NCI-H524 (cell line): ENCODE data around the gene FOXI3.

Source experiments
- DNase-seq, 2 experiments: peaks; one replicate each; lab custom pipeline; 2025; lab: John Stamatoyannopoulos, UW

The FOXI3 gene

GRCh38 chr2:88452565-88452905, at the start of gene FOXI3:
Gene FOXI3, minus strand, starts transcription at chr2:88452693. Its CDS starts 158 bp downstream, at chr2:88452535.
- peak in 1 of 2 experiments; percentile 19 for DNase-seq

- DNase-seq = no peak
Measured at GRCh38 chr2:88500691-88501090, 48.2 kb upstream of the FOXI3 start.

- DNase-seq = no peak
Measured at GRCh38 chr2:88499204-88499603, 46.7 kb upstream of the FOXI3 start.

- DNase-seq = no peak
Measured at GRCh38 chr2:88493481-88493880, 41.0 kb upstream of the FOXI3 start.

- DNase-seq = no peak
Measured at GRCh38 chr2:88492002-88492401, 39.5 kb upstream of the FOXI3 start.

- DNase-seq = no peak
Measured at GRCh38 chr2:88489181-88489580, 36.7 kb upstream of the FOXI3 start.

GRCh38 chr2:88483200-88483599, 30.7 kb upstream of the FOXI3 start:
- DNase-seq = no peak

- DNase-seq = peak in 1 of 2 experiments; percentile 39
Measured at GRCh38 chr2:88481691-88482336, 29.3 kb upstream of the FOXI3 start.

GRCh38 chr2:88472811-88473210, 20.3 kb upstream of the FOXI3 start:
- no peak for DNase-seq

GRCh38 chr2:88471083-88471942, 18.8 kb upstream of the FOXI3 start:
- no peak for DNase-seq

GRCh38 chr2:88469202-88470114, 17.0 kb upstream of the FOXI3 start:
- no peak for DNase-seq

- DNase-seq = no peak
Measured at GRCh38 chr2:88464153-88464552, 11.7 kb upstream of the FOXI3 start.

- no peak for DNase-seq
Measured at GRCh38 chr2:88458633-88459032, 6.1 kb upstream of the FOXI3 start.

- DNase-seq = peak; percentile 16 to 42
Measured at GRCh38 chr2:88452980-88453582, 588 bp upstream of the FOXI3 start.

GRCh38 chr2:88451811-88452564, 505 bp downstream of the FOXI3 start:
- peak in 1 of 2 experiments; percentile 20 for DNase-seq

GRCh38 chr2:88450925-88451810, 1.3 kb downstream of the FOXI3 start:
- no peak for DNase-seq

GRCh38 chr2:88450186-88450585, 2.3 kb downstream of the FOXI3 start:
- DNase-seq = no peak

- DNase-seq = no peak
Measured at GRCh38 chr2:88448248-88448647, 4.2 kb downstream of the FOXI3 start.

- no peak for DNase-seq
Measured at GRCh38 chr2:88443353-88443938, 9.0 kb downstream of the FOXI3 start.

- no peak for DNase-seq
Measured at GRCh38 chr2:88442473-88442872, 10.0 kb downstream of the FOXI3 start.
